ENCODE data around the gene NUTF2. TPM values are rescaled to one million over a fixed set of nuclear protein-coding genes. Genes with fewer than 3 reads are reported as not detected.
A peak's percentile ranks its signal among the peaks of the same experiment; 100 is the strongest.

Gene NUTF2
- total RNA-seq, 4 donors from 2014 or later: 55.5 to 82.5 (median 69.1) TPM

DNA sequence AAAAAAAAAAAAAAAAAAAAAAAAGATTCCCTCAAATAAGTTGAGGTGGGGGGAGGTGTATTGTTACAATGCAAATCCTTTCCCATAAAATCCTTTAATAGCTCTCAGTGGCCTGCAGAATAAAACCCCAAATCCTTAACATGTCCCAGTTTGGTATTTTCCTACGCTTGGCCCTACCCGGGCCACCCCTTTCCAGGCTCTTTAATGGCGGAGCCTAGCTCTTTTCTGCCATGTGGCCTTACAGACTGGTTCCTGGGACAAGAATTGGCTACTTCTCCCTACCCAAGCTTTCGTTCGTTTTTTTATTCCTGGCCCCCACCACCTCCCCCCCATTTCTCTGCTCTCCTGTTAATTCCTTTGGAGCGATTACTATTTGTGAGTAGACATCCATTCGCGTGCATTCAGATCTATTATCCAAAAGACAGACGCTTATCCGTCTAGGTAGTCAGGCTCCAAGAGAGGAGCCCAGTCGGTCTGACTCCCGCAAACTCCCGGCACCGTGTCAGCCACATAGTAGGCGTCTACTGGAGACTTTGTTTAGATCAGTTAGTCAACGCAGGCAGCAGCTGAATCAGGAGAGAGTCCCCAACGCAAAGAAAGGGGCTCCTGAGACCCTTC lies 5.4 kb upstream of the NUTF2 start:
- Histone ChIP-seq H3K4me1 (peaks cover 0 to 34% (median 27%) of the 10 kb centered on the region in 4 donors), H3K27ac (peak overlapping the region; percentile 96 to 100 (median 99)), H3K36me3 (no peaks in the 10 kb centered on the region), H3K9me3 (no peaks in the 10 kb centered on the region), H3K27me3 (no peaks in the 10 kb centered on the region), H3K4me3 (peak overlapping the region; percentile 79 to 98 (median 83))
- DNase-seq: no peak
- TF ChIP-seq, protein P1, sequence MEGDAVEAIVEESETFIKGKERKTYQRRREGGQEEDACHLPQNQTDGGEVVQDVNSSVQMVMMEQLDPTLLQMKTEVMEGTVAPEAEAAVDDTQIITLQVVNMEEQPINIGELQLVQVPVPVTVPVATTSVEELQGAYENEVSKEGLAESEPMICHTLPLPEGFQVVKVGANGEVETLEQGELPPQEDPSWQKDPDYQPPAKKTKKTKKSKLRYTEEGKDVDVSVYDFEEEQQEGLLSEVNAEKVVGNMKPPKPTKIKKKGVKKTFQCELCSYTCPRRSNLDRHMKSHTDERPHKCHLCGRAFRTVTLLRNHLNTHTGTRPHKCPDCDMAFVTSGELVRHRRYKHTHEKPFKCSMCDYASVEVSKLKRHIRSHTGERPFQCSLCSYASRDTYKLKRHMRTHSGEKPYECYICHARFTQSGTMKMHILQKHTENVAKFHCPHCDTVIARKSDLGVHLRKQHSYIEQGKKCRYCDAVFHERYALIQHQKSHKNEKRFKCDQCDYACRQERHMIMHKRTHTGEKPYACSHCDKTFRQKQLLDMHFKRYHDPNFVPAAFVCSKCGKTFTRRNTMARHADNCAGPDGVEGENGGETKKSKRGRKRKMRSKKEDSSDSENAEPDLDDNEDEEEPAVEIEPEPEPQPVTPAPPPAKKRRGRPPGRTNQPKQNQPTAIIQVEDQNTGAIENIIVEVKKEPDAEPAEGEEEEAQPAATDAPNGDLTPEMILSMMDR (IDR thresholded peaks at IDR 0.05): no peak
- no peak for TF ChIP-seq POLR2A (IDR thresholded peaks at IDR 0.05)

DNA sequence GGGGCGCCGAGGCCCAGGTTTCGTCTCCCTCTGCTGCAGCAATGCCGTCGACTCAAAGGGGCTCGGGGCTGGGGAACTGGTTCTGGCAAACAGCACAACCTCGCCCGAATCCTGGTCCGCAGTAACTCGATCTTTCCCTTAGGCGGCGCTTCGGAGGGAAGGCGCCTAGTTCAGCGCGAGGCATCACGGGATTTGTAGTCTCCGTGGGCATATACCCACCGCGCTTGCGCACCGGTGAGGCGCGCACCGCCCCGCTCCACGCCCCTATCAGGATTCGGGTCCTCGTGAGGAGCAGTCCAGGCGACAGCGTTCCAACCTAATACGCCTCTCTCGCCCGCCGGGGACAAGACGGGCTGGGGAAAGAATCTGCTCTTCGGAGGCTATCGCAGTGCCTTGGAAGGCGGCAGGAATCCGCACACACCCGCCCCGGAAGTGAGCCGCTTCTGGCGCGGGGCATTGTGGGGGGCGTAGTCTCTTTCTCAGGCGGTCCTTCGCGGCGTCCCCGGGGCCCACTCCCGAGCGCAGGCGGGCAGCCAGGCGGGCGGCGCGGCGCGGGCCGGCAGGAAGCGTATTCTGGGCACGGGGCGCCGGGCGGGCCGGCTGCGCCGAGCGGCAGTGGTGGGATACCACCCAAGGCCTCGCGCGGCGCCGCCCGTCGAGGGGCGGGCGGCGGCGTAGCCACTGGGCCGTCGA lies 4.8 kb upstream of the NUTF2 start, which contains the start of gene THAP11:
Gene THAP11 (plus strand): TSS at position 505 of the 693 bp plus-strand sequence. CDS start 235 bp downstream, outside the sequence.
- Histone ChIP-seq H3K4me3 (peak within 1 kb of the TSS; percentile 79 to 98 (median 83)), H3K4me1 (peaks cover 0 to 34% (median 27%) of the 10 kb centered on the region in 4 donors), H3K27ac (peak within 1 kb of the TSS; percentile 96 to 100 (median 99)), H3K9me3 (no peaks in the 10 kb centered on the region), H3K27me3 (no peaks in the 10 kb centered on the region), H3K36me3 (no peaks in the 10 kb centered on the region)
- peak; percentile 95 to 97 (median 96) for DNase-seq
- TF ChIP-seq POLR2A (IDR thresholded peaks at IDR 0.05): peak in 1 of 2 donors; percentile 59
- TF ChIP-seq, protein P1 (IDR thresholded peaks at IDR 0.05): peak; percentile 84 to 94 (median 90)

DNA sequence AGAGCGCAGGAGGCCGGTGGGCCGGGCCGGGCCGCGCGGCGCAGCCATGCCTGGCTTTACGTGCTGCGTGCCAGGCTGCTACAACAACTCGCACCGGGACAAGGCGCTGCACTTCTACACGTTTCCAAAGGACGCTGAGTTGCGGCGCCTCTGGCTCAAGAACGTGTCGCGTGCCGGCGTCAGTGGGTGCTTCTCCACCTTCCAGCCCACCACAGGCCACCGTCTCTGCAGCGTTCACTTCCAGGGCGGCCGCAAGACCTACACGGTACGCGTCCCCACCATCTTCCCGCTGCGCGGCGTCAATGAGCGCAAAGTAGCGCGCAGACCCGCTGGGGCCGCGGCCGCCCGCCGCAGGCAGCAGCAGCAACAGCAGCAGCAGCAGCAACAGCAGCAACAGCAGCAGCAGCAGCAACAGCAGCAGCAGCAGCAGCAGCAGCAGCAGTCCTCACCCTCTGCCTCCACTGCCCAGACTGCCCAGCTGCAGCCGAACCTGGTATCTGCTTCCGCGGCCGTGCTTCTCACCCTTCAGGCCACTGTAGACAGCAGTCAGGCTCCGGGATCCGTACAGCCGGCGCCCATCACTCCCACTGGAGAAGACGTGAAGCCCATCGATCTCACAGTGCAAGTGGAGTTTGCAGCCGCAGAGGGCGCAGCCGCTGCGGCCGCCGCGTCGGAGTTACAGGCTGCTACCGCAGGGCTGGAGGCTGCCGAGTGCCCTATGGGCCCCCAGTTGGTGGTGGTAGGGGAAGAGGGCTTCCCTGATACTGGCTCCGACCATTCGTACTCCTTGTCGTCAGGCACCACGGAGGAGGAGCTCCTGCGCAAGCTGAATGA lies 4.0 kb upstream of the NUTF2 start:
- H3K36me3 ChIP-seq: no peaks in the 10 kb centered on the region
- H3K4me3 ChIP-seq: peak overlapping the region; percentile 79 to 98 (median 83)
- no peaks in the 10 kb centered on the region for H3K27me3 ChIP-seq
- H3K9me3 ChIP-seq: no peaks in the 10 kb centered on the region
- no peak for TF ChIP-seq POLR2A (IDR thresholded peaks at IDR 0.05)
- TF ChIP-seq, protein P1 (IDR thresholded peaks at IDR 0.05): peak in 2 of 6 experiments; percentile 9 to 21
- H3K27ac ChIP-seq: peak overlapping the region; percentile 96 to 100 (median 99)
- H3K4me1 ChIP-seq: peaks cover 0 to 36% (median 31%) of the 10 kb centered on the region in 4 donors
- peak; percentile 49 to 77 (median 67) for DNase-seq

DNA sequence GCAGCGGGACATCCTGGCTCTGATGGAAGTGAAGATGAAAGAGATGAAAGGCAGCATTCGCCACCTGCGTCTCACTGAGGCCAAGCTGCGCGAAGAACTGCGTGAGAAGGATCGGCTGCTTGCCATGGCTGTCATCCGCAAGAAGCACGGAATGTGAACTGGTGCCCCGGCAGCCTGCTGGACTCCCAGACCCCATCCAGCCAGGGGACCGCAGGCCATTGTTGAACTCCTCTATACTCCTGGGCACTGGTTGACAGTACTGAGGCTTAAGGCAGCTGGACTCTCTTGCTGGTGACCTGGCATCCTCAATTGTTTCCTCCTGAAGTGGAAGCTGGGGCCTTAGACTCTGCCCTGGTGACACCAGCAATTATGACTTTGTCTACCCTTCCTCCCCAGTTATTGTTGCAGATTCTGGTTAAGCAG lies 3.4 kb upstream of the NUTF2 start:
- Histone ChIP-seq H3K36me3 (no peaks in the 10 kb centered on the region), H3K27ac (peak overlapping the region; percentile 96 to 100 (median 99)), H3K27me3 (no peaks in the 10 kb centered on the region), H3K4me3 (peak overlapping the region; percentile 79 to 98 (median 83)), H3K9me3 (no peaks in the 10 kb centered on the region), H3K4me1 (peaks cover 0 to 43% (median 37%) of the 10 kb centered on the region in 4 donors)
- DNase-seq: peak in 2 of 3 donors; percentile 54 to 56
- TF ChIP-seq POLR2A (IDR thresholded peaks at IDR 0.05): no peak
- TF ChIP-seq, protein P1 (IDR thresholded peaks at IDR 0.05): no peak

DNA sequence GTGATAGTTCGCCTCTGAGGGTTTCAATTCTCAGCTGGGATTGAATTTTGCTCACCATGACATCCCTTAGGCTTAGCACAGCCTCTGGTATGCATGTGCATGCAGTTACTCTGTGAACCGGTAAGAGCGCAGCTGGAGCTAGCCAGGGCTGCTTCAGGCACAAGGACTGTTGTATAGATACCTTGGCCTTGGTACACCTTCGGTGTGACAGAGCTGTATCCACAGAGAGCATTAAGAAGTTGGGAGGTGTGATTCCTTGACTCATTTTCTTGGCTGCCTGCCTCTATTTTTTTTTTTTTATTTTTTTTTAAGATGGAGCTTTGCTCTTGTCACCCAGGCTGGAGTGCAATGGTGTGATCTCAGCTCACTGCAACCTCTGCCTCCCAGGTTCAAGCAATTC lies 2.2 kb upstream of the NUTF2 start:
- Histone ChIP-seq H3K27ac (peak overlapping the region in 1 of 4 donors; percentile 94), H3K4me3 (no peak overlapping the region), H3K9me3 (no peaks in the 10 kb centered on the region), H3K4me1 (peaks cover 0 to 50% (median 41%) of the 10 kb centered on the region in 4 donors), H3K27me3 (no peaks in the 10 kb centered on the region), H3K36me3 (no peaks in the 10 kb centered on the region)
- DNase-seq: no peak
- TF ChIP-seq, protein P1 (IDR thresholded peaks at IDR 0.05): no peak
- TF ChIP-seq POLR2A (IDR thresholded peaks at IDR 0.05): no peak

Measured in Peyer's patch (tissue), 4 donors.